ENCODE results near the gene USP28. TPM values are rescaled to one million over a fixed set of nuclear protein-coding genes. Genes with fewer than 3 reads are reported as not detected.

USP28 gene
- total RNA-seq, 1 donor from 2014 or later: 14.2 TPM

DNA sequence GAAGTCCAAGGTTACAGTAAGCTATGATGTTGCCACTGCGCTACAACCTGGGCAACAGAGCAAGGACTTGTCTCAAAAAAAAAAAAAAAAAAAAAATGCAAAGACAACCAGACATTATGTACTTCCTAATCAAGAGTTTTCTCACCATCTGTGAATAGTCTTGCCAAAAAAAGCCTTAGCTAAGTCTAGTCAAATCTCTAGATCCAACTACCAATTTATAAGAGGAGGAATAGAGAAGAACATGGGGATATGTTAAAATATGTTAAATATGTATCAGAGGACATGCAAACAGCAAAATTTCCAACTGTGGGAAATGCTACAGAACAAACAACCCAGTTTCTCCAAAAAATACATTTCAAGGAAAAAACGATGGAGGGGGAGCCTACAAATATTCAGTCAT lies 45.6 kb downstream of the USP28 start:
- H3K27ac Mint-ChIP-seq: no peak overlapping the region

DNA sequence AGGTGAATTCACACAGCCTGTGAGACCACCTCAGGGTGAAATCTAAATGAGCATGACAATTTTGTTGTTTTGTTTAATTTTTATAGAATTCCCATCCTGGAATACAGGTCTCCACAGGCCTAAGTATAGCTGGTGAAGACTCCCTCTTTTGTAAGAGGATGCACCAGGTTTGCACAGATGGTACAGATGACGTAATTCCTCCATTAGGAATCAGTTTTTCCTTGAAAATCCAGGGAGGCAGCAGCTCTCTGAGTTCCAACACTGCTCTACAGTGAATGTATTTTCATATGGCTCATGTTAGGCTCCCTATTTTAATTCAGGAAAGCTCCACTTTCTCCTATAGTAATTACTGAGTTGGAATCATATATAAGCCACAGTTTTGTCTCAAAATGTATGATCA lies 47.2 kb downstream of the USP28 start:
- H3K9me3 ChIP-seq (ENCODE audit: low read depth): no peaks in the 10 kb centered on the region
- H3K4me2 ChIP-seq: no peak overlapping the region
- no peak overlapping the region for H3K27ac ChIP-seq
- H2AFZ ChIP-seq (replicated peaks): no peak overlapping the region
- no peaks in the 10 kb centered on the region for H4K20me1 ChIP-seq (ENCODE audit: low read depth)
- Mint-ChIP-seq H3K27ac (no peak overlapping the region), H3K9me3 (peaks cover 11% of the 10 kb centered on the region), H3K27me3 (ENCODE audit: insufficient read depth, low read depth) (no peaks in the 10 kb centered on the region), H3K36me3 (peaks cover 44% of the 10 kb centered on the region), H3K4me1 (no peaks in the 10 kb centered on the region), H3K4me3 (no peak overlapping the region)
- no peaks in the 10 kb centered on the region for H3K27me3 ChIP-seq
- no peak overlapping the region for H3K4me3 ChIP-seq
- H3K4me1 ChIP-seq: no peaks in the 10 kb centered on the region
- no peak overlapping the region for H3K9ac ChIP-seq
- H3K79me2 ChIP-seq (ENCODE audit: low read depth): no peaks in the 10 kb centered on the region
- no peak for DNase-seq (ENCODE audit: low spot score)
- no peak for TF ChIP-seq EZH2phosphoT487 (IDR thresholded peaks at IDR 0.05)
- TF ChIP-seq, protein P1, sequence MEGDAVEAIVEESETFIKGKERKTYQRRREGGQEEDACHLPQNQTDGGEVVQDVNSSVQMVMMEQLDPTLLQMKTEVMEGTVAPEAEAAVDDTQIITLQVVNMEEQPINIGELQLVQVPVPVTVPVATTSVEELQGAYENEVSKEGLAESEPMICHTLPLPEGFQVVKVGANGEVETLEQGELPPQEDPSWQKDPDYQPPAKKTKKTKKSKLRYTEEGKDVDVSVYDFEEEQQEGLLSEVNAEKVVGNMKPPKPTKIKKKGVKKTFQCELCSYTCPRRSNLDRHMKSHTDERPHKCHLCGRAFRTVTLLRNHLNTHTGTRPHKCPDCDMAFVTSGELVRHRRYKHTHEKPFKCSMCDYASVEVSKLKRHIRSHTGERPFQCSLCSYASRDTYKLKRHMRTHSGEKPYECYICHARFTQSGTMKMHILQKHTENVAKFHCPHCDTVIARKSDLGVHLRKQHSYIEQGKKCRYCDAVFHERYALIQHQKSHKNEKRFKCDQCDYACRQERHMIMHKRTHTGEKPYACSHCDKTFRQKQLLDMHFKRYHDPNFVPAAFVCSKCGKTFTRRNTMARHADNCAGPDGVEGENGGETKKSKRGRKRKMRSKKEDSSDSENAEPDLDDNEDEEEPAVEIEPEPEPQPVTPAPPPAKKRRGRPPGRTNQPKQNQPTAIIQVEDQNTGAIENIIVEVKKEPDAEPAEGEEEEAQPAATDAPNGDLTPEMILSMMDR (IDR thresholded peaks at IDR 0.05): no peak
- no peak for TF ChIP-seq EZH2 (IDR thresholded peaks at IDR 0.05)
- no peaks in the 10 kb centered on the region for H3F3A ChIP-seq (ENCODE audit: low read depth)
- H3K36me3 ChIP-seq: peaks cover 4% of the 10 kb centered on the region

More for the DNA sequence above, 45.6 kb downstream of the USP28 start:
- Histone ChIP-seq H3F3A (ENCODE audit: low read depth) (no peaks in the 10 kb centered on the region), H3K27ac (no peak overlapping the region), H3K36me3 (peaks cover 4% of the 10 kb centered on the region), H3K79me2 (ENCODE audit: low read depth) (no peaks in the 10 kb centered on the region), H3K27me3 (no peaks in the 10 kb centered on the region), H3K9me3 (ENCODE audit: low read depth) (no peaks in the 10 kb centered on the region), H4K20me1 (ENCODE audit: low read depth) (no peaks in the 10 kb centered on the region), H3K4me1 (no peaks in the 10 kb centered on the region), H2AFZ (replicated peaks) (no peak overlapping the region), H3K9ac (no peak overlapping the region), H3K4me2 (no peak overlapping the region), H3K4me3 (no peak overlapping the region)
- DNase-seq (ENCODE audit: low spot score): no peak
- TF ChIP-seq, protein P1 (IDR thresholded peaks at IDR 0.05): no peak
- TF ChIP-seq EZH2 (IDR thresholded peaks at IDR 0.05) (no peak), EZH2phosphoT487 (IDR thresholded peaks at IDR 0.05) (no peak)
- no peaks in the 10 kb centered on the region for H3K27me3 Mint-ChIP-seq (ENCODE audit: insufficient read depth, low read depth)
- peaks cover 8% of the 10 kb centered on the region for H3K9me3 Mint-ChIP-seq
- H3K4me1 Mint-ChIP-seq: no peaks in the 10 kb centered on the region
- H3K36me3 Mint-ChIP-seq: peaks cover 37% of the 10 kb centered on the region
- H3K4me3 Mint-ChIP-seq: no peak overlapping the region

DNA sequence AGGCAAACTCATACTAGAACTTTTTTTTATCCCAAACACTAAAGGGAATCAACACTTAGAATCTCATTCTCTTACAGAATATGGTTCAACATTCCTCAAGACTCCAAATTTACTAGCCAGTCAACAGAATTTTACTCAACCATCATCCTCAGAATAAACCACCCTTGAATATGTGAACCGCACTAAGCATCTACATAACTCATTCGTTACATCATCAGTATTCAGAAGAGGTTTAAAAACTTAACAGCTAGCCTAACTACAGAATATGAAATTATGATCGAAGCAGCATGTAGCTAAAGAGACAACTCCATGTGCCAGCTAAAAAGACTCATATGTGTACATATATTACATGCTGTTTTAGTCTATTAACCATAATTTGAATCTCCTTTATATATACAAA lies 47.9 kb downstream of the USP28 start:
- peaks cover 4% of the 10 kb centered on the region for H3K36me3 ChIP-seq
- Mint-ChIP-seq H3K9me3 (peaks cover 14% of the 10 kb centered on the region), H3K27ac (no peak overlapping the region), H3K4me1 (no peaks in the 10 kb centered on the region), H3K27me3 (ENCODE audit: insufficient read depth, low read depth) (no peaks in the 10 kb centered on the region), H3K36me3 (peaks cover 46% of the 10 kb centered on the region), H3K4me3 (no peak overlapping the region)
- DNase-seq (ENCODE audit: low spot score): no peak
- H3K27ac ChIP-seq: no peak overlapping the region
- H3K27me3 ChIP-seq: no peaks in the 10 kb centered on the region
- no peak overlapping the region for H2AFZ ChIP-seq (replicated peaks)
- H3K79me2 ChIP-seq (ENCODE audit: low read depth): no peaks in the 10 kb centered on the region
- no peaks in the 10 kb centered on the region for H4K20me1 ChIP-seq (ENCODE audit: low read depth)
- TF ChIP-seq EZH2 (IDR thresholded peaks at IDR 0.05) (no peak), EZH2phosphoT487 (IDR thresholded peaks at IDR 0.05) (no peak)
- TF ChIP-seq, protein P1 (IDR thresholded peaks at IDR 0.05): no peak
- H3K4me3 ChIP-seq: no peak overlapping the region
- H3K9me3 ChIP-seq (ENCODE audit: low read depth): no peaks in the 10 kb centered on the region
- no peak overlapping the region for H3K9ac ChIP-seq
- no peak overlapping the region for H3K4me2 ChIP-seq
- no peaks in the 10 kb centered on the region for H3F3A ChIP-seq (ENCODE audit: low read depth)
- H3K4me1 ChIP-seq: no peaks in the 10 kb centered on the region
